Measurements from ENCODE around the gene GABRB1. TPM values are rescaled to one million over a fixed set of nuclear protein-coding genes. Genes with fewer than 3 reads are reported as not detected.

Gene GABRB1
- total and polyA plus RNA-seq, 2 donors (not counting 1 experiment from before 2014, with no cell fraction given): not detected

DNA sequence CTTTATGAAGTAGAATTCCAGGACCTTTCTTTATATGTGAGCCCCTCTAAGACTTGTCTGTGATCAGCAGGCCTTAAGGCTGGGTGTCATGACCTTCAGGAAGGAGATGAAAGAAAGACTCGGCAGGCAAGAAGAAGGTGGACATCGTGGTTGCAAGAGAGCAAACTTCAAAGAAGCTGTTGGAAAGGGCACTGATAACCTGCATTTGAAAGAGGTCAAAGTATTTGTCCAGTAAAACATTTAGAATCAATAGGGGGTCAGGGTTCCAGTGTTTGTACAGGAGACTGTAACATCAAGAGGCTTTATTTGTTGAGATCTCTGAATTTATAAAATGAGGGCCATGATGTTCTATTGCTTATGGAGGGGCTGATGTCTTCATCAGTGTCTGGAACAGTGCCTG lies 387.9 kb downstream of the GABRB1 start:
- H3K4me3 ChIP-seq (ENCODE audit: control extremely low read depth in 1 of 5, extremely low read depth in 1 of 5, insufficient read depth in 1 of 5, low read depth in 2 of 5, low read length in 4 of 5): no peak overlapping the region
- WGBS (ENCODE audit: insufficient coverage): 80% methylated on average over 2 of the region's 2 CpGs
- TF ChIP-seq, protein P1, sequence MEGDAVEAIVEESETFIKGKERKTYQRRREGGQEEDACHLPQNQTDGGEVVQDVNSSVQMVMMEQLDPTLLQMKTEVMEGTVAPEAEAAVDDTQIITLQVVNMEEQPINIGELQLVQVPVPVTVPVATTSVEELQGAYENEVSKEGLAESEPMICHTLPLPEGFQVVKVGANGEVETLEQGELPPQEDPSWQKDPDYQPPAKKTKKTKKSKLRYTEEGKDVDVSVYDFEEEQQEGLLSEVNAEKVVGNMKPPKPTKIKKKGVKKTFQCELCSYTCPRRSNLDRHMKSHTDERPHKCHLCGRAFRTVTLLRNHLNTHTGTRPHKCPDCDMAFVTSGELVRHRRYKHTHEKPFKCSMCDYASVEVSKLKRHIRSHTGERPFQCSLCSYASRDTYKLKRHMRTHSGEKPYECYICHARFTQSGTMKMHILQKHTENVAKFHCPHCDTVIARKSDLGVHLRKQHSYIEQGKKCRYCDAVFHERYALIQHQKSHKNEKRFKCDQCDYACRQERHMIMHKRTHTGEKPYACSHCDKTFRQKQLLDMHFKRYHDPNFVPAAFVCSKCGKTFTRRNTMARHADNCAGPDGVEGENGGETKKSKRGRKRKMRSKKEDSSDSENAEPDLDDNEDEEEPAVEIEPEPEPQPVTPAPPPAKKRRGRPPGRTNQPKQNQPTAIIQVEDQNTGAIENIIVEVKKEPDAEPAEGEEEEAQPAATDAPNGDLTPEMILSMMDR (IDR thresholded peaks at IDR 0.05): no peak
- no peak for TF ChIP-seq EZH2 (IDR thresholded peaks at IDR 0.05; ENCODE audit: borderline replicate concordance, insufficient read depth, low read depth, low read length, poor library complexity, severe bottlenecking)

DNA sequence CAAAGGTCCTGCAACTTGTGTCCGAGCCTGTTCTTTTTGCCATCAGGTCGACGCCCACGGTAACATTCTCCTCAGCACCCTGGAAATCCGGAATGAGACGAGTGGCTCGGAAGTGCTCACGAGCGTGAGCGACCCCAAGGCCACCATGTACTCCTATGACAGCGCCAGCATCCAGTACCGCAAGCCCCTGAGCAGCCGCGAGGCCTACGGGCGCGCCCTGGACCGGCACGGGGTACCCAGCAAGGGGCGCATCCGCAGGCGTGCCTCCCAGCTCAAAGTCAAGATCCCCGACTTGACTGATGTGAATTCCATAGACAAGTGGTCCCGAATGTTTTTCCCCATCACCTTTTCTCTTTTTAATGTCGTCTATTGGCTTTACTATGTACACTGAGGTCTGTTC lies 394.3 kb downstream of the GABRB1 start:
- H3K36me3 ChIP-seq (replicated peaks in 1 of 2; ENCODE audit: control extremely low read depth in 1 of 2, control insufficient read depth in 1 of 2, extremely low read depth in 1 of 2, insufficient read depth in 2 of 2, low read length in 1 of 2): no peaks in the 10 kb centered on the region
- H3K4me1 Mint-ChIP-seq: no peaks in the 10 kb centered on the region
- no peaks in the 10 kb centered on the region for H3K4me1 ChIP-seq (ENCODE audit: control insufficient read depth in 2 of 2, insufficient read depth in 2 of 2, low read length in 2 of 2)
- peaks cover 7% of the 10 kb centered on the region for H3K27me3 Mint-ChIP-seq
- TF ChIP-seq EZH2 (IDR thresholded peaks at IDR 0.05; ENCODE audit: borderline replicate concordance, insufficient read depth, low read depth, low read length, poor library complexity, severe bottlenecking): no peak
- TF ChIP-seq, protein P1 (IDR thresholded peaks at IDR 0.05): no peak
- H3K4me3 ChIP-seq (ENCODE audit: control extremely low read depth in 1 of 5, extremely low read depth in 1 of 5, insufficient read depth in 1 of 5, low read depth in 2 of 5, low read length in 4 of 5): no peak overlapping the region
- CTCF ChIA-PET: no interaction called here
- no peaks in the 10 kb centered on the region for H3K79me2 ChIP-seq (ENCODE audit: control insufficient read depth, insufficient read depth, low read length)
- POLR2A ChIA-PET: no interaction called here
- no peak overlapping the region for H3K27ac ChIP-seq (ENCODE audit: low read length in 2 of 2)
- H3K27ac Mint-ChIP-seq: no peak overlapping the region
- 97% methylated on average over 24 of the region's 25 CpGs for WGBS (ENCODE audit: insufficient coverage)
- no peaks in the 10 kb centered on the region for H3K9me3 Mint-ChIP-seq (ENCODE audit: insufficient read depth)
- H3K9ac ChIP-seq (ENCODE audit: low read length): no peak overlapping the region
- no peaks in the 10 kb centered on the region for H4K20me1 ChIP-seq (ENCODE audit: control insufficient read depth, insufficient read depth, low read length, poor library complexity, severe bottlenecking)
- intact Hi-C loops (cut with micrococcal nuclease): no loop called here
- H3K4me3 Mint-ChIP-seq: no peak overlapping the region
- ATAC-seq (ENCODE audit: low read depth) (no peak), DNase-seq (no peak)
- no peaks in the 10 kb centered on the region for H3K9me3 ChIP-seq (ENCODE audit: control extremely low read depth in 1 of 3, control insufficient read depth in 2 of 3, insufficient read depth in 1 of 3, low read length in 2 of 3)
- no peaks in the 10 kb centered on the region for H3K27me3 ChIP-seq (replicated peaks in 1 of 4; ENCODE audit: control extremely low read depth in 1 of 4, control insufficient read depth in 3 of 4, insufficient read depth in 4 of 4, low read length in 3 of 4)
- H2AFZ ChIP-seq (ENCODE audit: insufficient read depth, low read depth, low read length, poor library complexity, severe bottlenecking): no peak overlapping the region
- H3K4me2 ChIP-seq (replicated peaks; ENCODE audit: low read depth, low read length, poor library complexity, severe bottlenecking): no peak overlapping the region

More for the DNA sequence above, 387.9 kb downstream of the GABRB1 start:
- Mint-ChIP-seq H3K27ac (no peak overlapping the region), H3K4me3 (no peak overlapping the region), H3K27me3 (peaks cover 7% of the 10 kb centered on the region), H3K4me1 (no peaks in the 10 kb centered on the region), H3K9me3 (ENCODE audit: insufficient read depth) (no peaks in the 10 kb centered on the region)
- Histone ChIP-seq H3K9ac (ENCODE audit: low read length) (no peak overlapping the region), H3K36me3 (replicated peaks in 1 of 2; ENCODE audit: control extremely low read depth in 1 of 2, control insufficient read depth in 1 of 2, extremely low read depth in 1 of 2, insufficient read depth in 2 of 2, low read length in 1 of 2) (no peaks in the 10 kb centered on the region), H3K79me2 (ENCODE audit: control insufficient read depth, insufficient read depth, low read length) (no peaks in the 10 kb centered on the region), H3K27ac (ENCODE audit: low read length in 2 of 2) (no peak overlapping the region), H2AFZ (ENCODE audit: insufficient read depth, low read depth, low read length, poor library complexity, severe bottlenecking) (no peak overlapping the region), H3K4me2 (replicated peaks; ENCODE audit: low read depth, low read length, poor library complexity, severe bottlenecking) (no peak overlapping the region), H3K27me3 (replicated peaks in 1 of 4; ENCODE audit: control extremely low read depth in 1 of 4, control insufficient read depth in 3 of 4, insufficient read depth in 4 of 4, low read length in 3 of 4) (no peaks in the 10 kb centered on the region), H3K4me1 (ENCODE audit: control insufficient read depth in 2 of 2, insufficient read depth in 2 of 2, low read length in 2 of 2) (no peaks in the 10 kb centered on the region), H3K9me3 (ENCODE audit: control extremely low read depth in 1 of 3, control insufficient read depth in 2 of 3, insufficient read depth in 1 of 3, low read length in 2 of 3) (no peaks in the 10 kb centered on the region), H4K20me1 (ENCODE audit: control insufficient read depth, insufficient read depth, low read length, poor library complexity, severe bottlenecking) (no peaks in the 10 kb centered on the region)
- ATAC-seq (ENCODE audit: low read depth): no peak
- DNase-seq: no peak
- ChIA-PET POLR2A (no interaction called here), CTCF (no interaction called here)
- intact Hi-C loops (cut with micrococcal nuclease): no loop called here

All from B cell (primary cell).